Panc1 (cell line): ENCODE measurements around the gene GCK. TPM values are rescaled to one million over a fixed set of nuclear protein-coding genes. Genes with fewer than 3 reads are reported as not detected.

Experiments
- ATAC-seq: fragments of 200-7000 bp; cut with Tn5 transposase; 2 replicates; pipeline ENCODE4 v1.9.1; 2020; ENCODE audit warnings: mild to moderate bottlenecking, moderate library complexity
- BruUV-seq: library from RNA; stranded (reverse); fragments of 400-500 nt; replicated peaks from 2 replicates; lab custom pipeline; 2021; lab: Mats Ljungman, UMichigan
- CTCF ChIA-PET: fragments of 300-600 bp; sonication (Branson Sonifier 250); formaldehyde crosslinking; loops from one replicate; lab custom pipeline; 2022; ENCODE audit warnings: antibody characterized with exemption; lab: Charles Lee
- POLR2A ChIA-PET: fragments of 300-600 bp; sonication (Branson Sonifier 250); formaldehyde crosslinking; loops from one replicate; lab custom pipeline; 2022; ENCODE audit warnings: antibody characterized with exemption; lab: Charles Lee
- DNase-seq: peaks from one replicate; pipeline ENCODE4 v3.0.0-alpha.2; 2010; ENCODE audit warnings: low read depth, low spot score
- H3K27ac ChIP-seq: 2 replicates; pipeline ENCODE4 v1.5.1; 2011; ENCODE audit warnings: mild to moderate bottlenecking, low read length, inconsistent platforms
- H3K27me3 ChIP-seq: fragments of 200-500 bp; sonication (Bioruptor generic); 2 replicates; pipeline ENCODE4 v1.6.0; 2014; ENCODE audit warnings: low read length, inconsistent platforms; ENCODE audit not compliant: control insufficient read depth, insufficient read depth
- H3K36me3 ChIP-seq: fragments of 200-500 bp; sonication (Bioruptor generic); 2 replicates; pipeline ENCODE4 v1.5.1; 2014; ENCODE audit warnings: inconsistent platforms, mild to moderate bottlenecking, low read length, moderate library complexity; ENCODE audit not compliant: control insufficient read depth, insufficient read depth
- H3K4me1 ChIP-seq: 2 replicates; pipeline ENCODE4 v1.5.1; 2011; ENCODE audit warnings: inconsistent platforms, mild to moderate bottlenecking, low read length, moderate library complexity; ENCODE audit not compliant: control insufficient read depth, insufficient read depth
- H3K4me3 ChIP-seq, 2 experiments: 2 replicates each; pipeline ENCODE4 v1.5.1; 2011 to 2012; ENCODE audit warnings: low read depth in 2 of 2, low read length in 2 of 2, mild to moderate bottlenecking in 2 of 2, inconsistent platforms in 1 of 2, moderate library complexity in 1 of 2
- H3K9me3 ChIP-seq: fragments of 200-500 bp; sonication (Bioruptor generic); 2 replicates; pipeline ENCODE4 v1.5.1; 2014; ENCODE audit warnings: low read depth, mild to moderate bottlenecking, inconsistent platforms, low read length, moderate library complexity; ENCODE audit not compliant: control insufficient read depth, insufficient read depth
- CTCF ChIP-seq: fragments of 450-650 bp; IDR thresholded peaks from 2 replicates; pipeline ENCODE4 v1.5.1; 2017; ENCODE audit warnings: mild to moderate bottlenecking
- POLR2AphosphoS5 ChIP-seq: IDR thresholded peaks from 2 replicates; pipeline ENCODE4 v1.6.1; 2012; ENCODE audit warnings: mild to moderate bottlenecking, low read depth, low read length, moderate library complexity
- REST ChIP-seq, 2 experiments: IDR thresholded peaks; 2 replicates each; pipeline ENCODE4 v1.6.1; 2011 to 2012; ENCODE audit warnings: low read depth in 2 of 2, control low read depth in 1 of 2, low read length in 1 of 2, mild to moderate bottlenecking in 1 of 2, moderate library complexity in 1 of 2; ENCODE audit not compliant: insufficient read depth in 1 of 2
- SIN3A ChIP-seq: IDR thresholded peaks from 2 replicates; pipeline ENCODE4 v1.6.1; 2012; ENCODE audit warnings: low read depth, mild to moderate bottlenecking, low read length, moderate library complexity, borderline replicate concordance; ENCODE audit not compliant: insufficient read depth
- TCF7L2 ChIP-seq: IDR thresholded peaks from 2 replicates; pipeline ENCODE4 v1.6.1; 2011; ENCODE audit warnings: mild to moderate bottlenecking, low read depth, low read length, inconsistent platforms
- in situ Hi-C: cut with HindIII; loops from 2 replicates; pipeline ENCODE4 v1.10.0; 2016; ENCODE audit warnings: low sequenced_read_pairs, low pct_unique_long_range_greater_than_20kb
- intact Hi-C: fragments of 100-400 bp; cut with micrococcal nuclease; formaldehyde crosslinking; loops from one replicate; pipeline ENCODE4 v1.10.0; 2022; ENCODE audit not compliant: unreplicated experiment
- total RNA-seq: library from RNA; stranded (reverse); gene quantifications from one replicate; pipeline ENCODE4 v1.2.1, GENCODE V29; 2021; ENCODE audit not compliant: unreplicated experiment

The GCK gene
- total RNA-seq, 1 experiment from 2014 or later, result 0.36 TPM

GRCh38 chr7:44220046-44220357, 30.8 kb upstream of the GCK start:
- no peak overlapping the region for H3K27ac ChIP-seq
- ATAC-seq (no peak), DNase-seq (no peak)
- H3K36me3 ChIP-seq, result no peaks in the 10 kb centered on the region
- in situ Hi-C loops (loop anchor here (25.0 kb wide), 1 partner anchor 117 kb away; the partner anchor contains the start of gene CAMK2B), intact Hi-C loops (no loop called here)
- BruUV-seq, result no TSS peak
- no peak for TF ChIP-seq SIN3A
- TF ChIP-seq REST (IDR thresholded peaks at IDR 0.05; ENCODE audit: insufficient read depth in 1 of 2, low read depth in 2 of 2, low read length in 1 of 2), result no peak
- ChIA-PET POLR2A (no interaction called here), CTCF (no interaction called here)
- H3K27me3 ChIP-seq, result no peaks in the 10 kb centered on the region
- H3K4me1 ChIP-seq, result no peaks in the 10 kb centered on the region
- no peaks in the 10 kb centered on the region for H3K9me3 ChIP-seq
- H3K4me3 ChIP-seq, result no peak overlapping the region

- no peaks in the 10 kb centered on the region for H3K27me3 ChIP-seq
- no peak overlapping the region for H3K27ac ChIP-seq
- TF ChIP-seq CTCF, result no peak
- no peak for TF ChIP-seq TCF7L2
- TF ChIP-seq REST (IDR thresholded peaks at IDR 0.05; ENCODE audit: insufficient read depth in 1 of 2, low read depth in 2 of 2, low read length in 1 of 2), result no peak
- no peak for TF ChIP-seq POLR2AphosphoS5
- no peak for TF ChIP-seq SIN3A
- BruUV-seq, result no TSS peak
- no peak for DNase-seq
- no peak for ATAC-seq
- intact Hi-C loops, result no loop called here
- H3K9me3 ChIP-seq, result no peaks in the 10 kb centered on the region
- H3K36me3 ChIP-seq, result no peaks in the 10 kb centered on the region
- CTCF ChIA-PET, result no interaction called here
- H3K4me1 ChIP-seq, result no peaks in the 10 kb centered on the region
- no peak overlapping the region for H3K4me3 ChIP-seq
- POLR2A ChIA-PET, result no interaction called here
- in situ Hi-C loops, result loop anchor here (25.0 kb wide), 1 partner anchor 118 kb away; the partner anchor contains the start of gene CAMK2B
Measured at GRCh38 chr7:44219371-44220045, 30.3 kb upstream of the GCK start.
